ENCODE results near the gene CFAP92.

CFAP92 gene

DNA sequence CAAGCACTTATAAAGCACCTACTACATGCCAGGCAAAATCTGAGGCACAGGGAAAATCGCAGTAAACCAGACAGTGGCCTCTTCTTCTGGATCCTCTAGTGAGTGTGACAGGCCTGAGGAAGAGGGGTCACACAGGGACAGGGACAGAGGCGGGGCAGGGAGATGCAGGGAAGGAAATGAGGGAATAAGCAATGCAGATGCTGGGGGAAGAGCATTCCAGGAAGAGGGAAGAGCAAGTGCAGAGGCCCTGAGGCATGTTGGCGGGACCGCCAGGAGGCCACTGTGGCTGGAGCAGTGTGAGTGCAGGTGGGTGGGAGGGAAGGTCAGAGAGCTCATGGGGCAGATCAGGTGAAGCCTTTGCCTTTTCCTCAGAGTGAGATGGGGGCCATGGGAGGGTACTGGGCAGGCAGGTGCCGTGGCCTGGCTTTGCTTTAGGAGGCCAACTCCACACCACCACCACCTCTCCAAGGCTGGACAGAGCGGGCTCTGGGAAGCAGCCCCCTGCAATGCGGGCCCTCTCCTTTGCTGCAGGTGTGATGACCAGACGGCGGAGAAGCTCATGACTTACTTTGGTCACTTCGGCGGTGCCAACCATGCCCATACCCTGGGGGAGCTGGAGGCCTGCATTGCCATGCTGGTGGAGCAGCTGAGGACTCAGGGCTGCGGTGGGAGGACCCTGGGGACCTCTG, 39.9 kb upstream of the CFAP92 start (continued):
- TF ChIP-seq, protein P1, sequence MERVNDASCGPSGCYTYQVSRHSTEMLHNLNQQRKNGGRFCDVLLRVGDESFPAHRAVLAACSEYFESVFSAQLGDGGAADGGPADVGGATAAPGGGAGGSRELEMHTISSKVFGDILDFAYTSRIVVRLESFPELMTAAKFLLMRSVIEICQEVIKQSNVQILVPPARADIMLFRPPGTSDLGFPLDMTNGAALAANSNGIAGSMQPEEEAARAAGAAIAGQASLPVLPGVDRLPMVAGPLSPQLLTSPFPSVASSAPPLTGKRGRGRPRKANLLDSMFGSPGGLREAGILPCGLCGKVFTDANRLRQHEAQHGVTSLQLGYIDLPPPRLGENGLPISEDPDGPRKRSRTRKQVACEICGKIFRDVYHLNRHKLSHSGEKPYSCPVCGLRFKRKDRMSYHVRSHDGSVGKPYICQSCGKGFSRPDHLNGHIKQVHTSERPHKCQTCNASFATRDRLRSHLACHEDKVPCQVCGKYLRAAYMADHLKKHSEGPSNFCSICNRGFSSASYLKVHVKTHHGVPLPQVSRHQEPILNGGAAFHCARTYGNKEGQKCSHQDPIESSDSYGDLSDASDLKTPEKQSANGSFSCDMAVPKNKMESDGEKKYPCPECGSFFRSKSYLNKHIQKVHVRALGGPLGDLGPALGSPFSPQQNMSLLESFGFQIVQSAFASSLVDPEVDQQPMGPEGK (CRISPR knock-in tag; IDR thresholded peaks at IDR 0.05; ENCODE audit: borderline replicate concordance): no peak

DNA sequence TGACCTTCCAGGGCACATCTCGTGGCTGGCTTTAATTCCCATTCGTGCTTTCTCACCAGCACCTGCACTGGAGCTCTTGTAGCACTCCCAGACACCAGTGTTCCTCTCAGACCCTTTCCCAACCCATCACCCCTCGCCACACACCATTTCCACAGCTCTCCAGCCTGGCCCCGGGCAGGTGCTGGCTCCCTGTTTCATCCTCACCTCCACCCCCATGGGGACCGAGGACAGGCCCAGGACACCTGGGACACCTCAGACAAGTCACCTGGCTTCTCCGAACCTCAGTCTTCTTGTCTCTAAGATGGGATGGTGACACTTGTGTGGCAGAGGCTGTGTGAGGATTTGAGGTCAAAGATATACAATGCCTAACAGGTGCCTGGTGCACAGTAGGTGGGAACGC, 39.3 kb upstream of the CFAP92 start:
- ATAC-seq: no peak
- TF ChIP-seq ISL1 (CRISPR knock-in tag; IDR thresholded peaks at IDR 0.05) (no peak), ZNF565 (CRISPR knock-in tag; conservative IDR thresholded peaks at IDR 0.05; ENCODE audit: low read depth) (no peak), ZFP30 (CRISPR knock-in tag; IDR thresholded peaks at IDR 0.05) (no peak), ZNF70 (CRISPR knock-in tag; IDR thresholded peaks at IDR 0.05) (no peak), CSDC2 (CRISPR knock-in tag; IDR thresholded peaks at IDR 0.05) (no peak)
- TF ChIP-seq, protein P2, sequence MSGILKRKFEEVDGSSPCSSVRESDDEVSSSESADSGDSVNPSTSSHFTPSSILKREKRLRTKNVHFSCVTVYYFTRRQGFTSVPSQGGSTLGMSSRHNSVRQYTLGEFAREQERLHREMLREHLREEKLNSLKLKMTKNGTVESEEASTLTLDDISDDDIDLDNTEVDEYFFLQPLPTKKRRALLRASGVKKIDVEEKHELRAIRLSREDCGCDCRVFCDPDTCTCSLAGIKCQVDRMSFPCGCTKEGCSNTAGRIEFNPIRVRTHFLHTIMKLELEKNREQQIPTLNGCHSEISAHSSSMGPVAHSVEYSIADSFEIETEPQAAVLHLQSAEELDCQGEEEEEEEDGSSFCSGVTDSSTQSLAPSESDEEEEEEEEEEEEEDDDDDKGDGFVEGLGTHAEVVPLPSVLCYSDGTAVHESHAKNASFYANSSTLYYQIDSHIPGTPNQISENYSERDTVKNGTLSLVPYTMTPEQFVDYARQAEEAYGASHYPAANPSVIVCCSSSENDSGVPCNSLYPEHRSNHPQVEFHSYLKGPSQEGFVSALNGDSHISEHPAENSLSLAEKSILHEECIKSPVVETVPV (CRISPR knock-in tag; IDR thresholded peaks at IDR 0.05): no peak
- TF ChIP-seq, protein P1 (CRISPR knock-in tag; IDR thresholded peaks at IDR 0.05; ENCODE audit: borderline replicate concordance): no peak

DNA sequence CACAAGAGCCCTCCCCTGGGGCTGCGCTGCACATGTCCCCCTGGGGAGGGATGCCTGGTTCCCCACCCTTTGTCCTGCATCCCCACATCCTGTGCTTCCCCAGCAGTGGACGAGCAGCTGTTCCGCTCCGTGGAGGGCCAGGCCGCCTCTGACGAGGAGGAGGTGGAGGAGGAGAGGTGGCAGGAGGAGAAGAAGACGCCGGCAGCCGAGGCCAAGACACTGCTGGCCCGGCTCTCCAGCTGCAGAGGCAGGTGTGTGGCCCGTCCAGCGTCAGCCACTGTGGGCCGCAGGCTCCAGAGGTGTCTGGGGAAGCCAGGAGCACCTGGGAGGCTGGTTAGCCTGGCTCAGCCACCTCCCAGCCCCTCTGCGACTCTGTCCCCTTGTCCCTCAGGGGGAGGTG, 38.8 kb upstream of the CFAP92 start:
- TF ChIP-seq ISL1 (CRISPR knock-in tag; IDR thresholded peaks at IDR 0.05) (no peak), SNAI2 (CRISPR knock-in tag; IDR thresholded peaks at IDR 0.05) (no peak), CSDC2 (CRISPR knock-in tag; IDR thresholded peaks at IDR 0.05) (no peak), BACH2 (CRISPR knock-in tag; IDR thresholded peaks at IDR 0.05; ENCODE audit: borderline replicate concordance) (no peak), TCF4 (CRISPR knock-in tag; IDR thresholded peaks at IDR 0.05; ENCODE audit: borderline replicate concordance) (no peak), GLIS3 (CRISPR knock-in tag; IDR thresholded peaks at IDR 0.05) (no peak), ZC3H10 (CRISPR knock-in tag; IDR thresholded peaks at IDR 0.05) (no peak), ZFP30 (CRISPR knock-in tag; IDR thresholded peaks at IDR 0.05) (no peak), OSR1 (CRISPR knock-in tag; IDR thresholded peaks at IDR 0.05) (no peak), TOX (CRISPR knock-in tag; IDR thresholded peaks at IDR 0.05; ENCODE audit: borderline replicate concordance) (no peak), ZNF70 (CRISPR knock-in tag; IDR thresholded peaks at IDR 0.05) (no peak), ESRRG (CRISPR knock-in tag; IDR thresholded peaks at IDR 0.05) (no peak)
- TF ChIP-seq, protein P3, sequence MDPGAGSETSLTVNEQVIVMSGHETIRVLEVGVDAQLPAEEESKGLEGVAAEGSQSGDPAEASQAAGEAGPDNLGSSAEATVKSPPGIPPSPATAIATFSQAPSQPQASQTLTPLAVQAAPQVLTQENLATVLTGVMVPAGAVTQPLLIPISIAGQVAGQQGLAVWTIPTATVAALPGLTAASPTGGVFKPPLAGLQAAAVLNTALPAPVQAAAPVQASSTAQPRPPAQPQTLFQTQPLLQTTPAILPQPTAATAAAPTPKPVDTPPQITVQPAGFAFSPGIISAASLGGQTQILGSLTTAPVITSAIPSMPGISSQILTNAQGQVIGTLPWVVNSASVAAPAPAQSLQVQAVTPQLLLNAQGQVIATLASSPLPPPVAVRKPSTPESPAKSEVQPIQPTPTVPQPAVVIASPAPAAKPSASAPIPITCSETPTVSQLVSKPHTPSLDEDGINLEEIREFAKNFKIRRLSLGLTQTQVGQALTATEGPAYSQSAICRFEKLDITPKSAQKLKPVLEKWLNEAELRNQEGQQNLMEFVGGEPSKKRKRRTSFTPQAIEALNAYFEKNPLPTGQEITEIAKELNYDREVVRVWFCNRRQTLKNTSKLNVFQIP (CRISPR knock-in tag; IDR thresholded peaks at IDR 0.05; ENCODE audit: borderline replicate concordance, low read depth): no peak
- TF ChIP-seq, protein P4, sequence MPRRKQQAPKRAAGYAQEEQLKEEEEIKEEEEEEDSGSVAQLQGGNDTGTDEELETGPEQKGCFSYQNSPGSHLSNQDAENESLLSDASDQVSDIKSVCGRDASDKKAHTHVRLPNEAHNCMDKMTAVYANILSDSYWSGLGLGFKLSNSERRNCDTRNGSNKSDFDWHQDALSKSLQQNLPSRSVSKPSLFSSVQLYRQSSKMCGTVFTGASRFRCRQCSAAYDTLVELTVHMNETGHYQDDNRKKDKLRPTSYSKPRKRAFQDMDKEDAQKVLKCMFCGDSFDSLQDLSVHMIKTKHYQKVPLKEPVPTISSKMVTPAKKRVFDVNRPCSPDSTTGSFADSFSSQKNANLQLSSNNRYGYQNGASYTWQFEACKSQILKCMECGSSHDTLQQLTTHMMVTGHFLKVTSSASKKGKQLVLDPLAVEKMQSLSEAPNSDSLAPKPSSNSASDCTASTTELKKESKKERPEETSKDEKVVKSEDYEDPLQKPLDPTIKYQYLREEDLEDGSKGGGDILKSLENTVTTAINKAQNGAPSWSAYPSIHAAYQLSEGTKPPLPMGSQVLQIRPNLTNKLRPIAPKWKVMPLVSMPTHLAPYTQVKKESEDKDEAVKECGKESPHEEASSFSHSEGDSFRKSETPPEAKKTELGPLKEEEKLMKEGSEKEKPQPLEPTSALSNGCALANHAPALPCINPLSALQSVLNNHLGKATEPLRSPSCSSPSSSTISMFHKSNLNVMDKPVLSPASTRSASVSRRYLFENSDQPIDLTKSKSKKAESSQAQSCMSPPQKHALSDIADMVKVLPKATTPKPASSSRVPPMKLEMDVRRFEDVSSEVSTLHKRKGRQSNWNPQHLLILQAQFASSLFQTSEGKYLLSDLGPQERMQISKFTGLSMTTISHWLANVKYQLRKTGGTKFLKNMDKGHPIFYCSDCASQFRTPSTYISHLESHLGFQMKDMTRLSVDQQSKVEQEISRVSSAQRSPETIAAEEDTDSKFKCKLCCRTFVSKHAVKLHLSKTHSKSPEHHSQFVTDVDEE (CRISPR knock-in tag; IDR thresholded peaks at IDR 0.05): no peak
- TF ChIP-seq, protein P1 (CRISPR knock-in tag; IDR thresholded peaks at IDR 0.05; ENCODE audit: borderline replicate concordance): no peak
- TF ChIP-seq, protein P2 (CRISPR knock-in tag; IDR thresholded peaks at IDR 0.05): no peak
- ATAC-seq: no peak
